ENCODE measurements around the gene PRAMEF20.

Gene PRAMEF20

GRCh38 chr1:13456904-13457532 is 46.8 kb downstream of the PRAMEF20 start:
- no peak overlapping the region for H4K8ac ChIP-seq (ENCODE audit: low read length)
- H3K27ac ChIP-seq (ENCODE audit: low read length, poor library complexity, severe bottlenecking) = no peak overlapping the region
- H2BK15ac ChIP-seq (ENCODE audit: low read depth, poor library complexity, severe bottlenecking) = no peak overlapping the region
- H3K4ac ChIP-seq (ENCODE audit: low read depth in 1 of 2, low read length in 2 of 2) = no peak overlapping the region
- DNase-seq = no peak
- H3K27me3 ChIP-seq (ENCODE audit: control insufficient read depth in 1 of 2, insufficient read depth in 1 of 2, low read length in 2 of 2) = peaks cover 0 to 14% of the 10 kb centered on the region in 2 experiments
- WGBS = 72% methylated on average over 15 of the region's 15 CpGs
- no peak overlapping the region for H2AK5ac ChIP-seq (ENCODE audit: low read length, severe bottlenecking)
- H3K9me3 ChIP-seq (ENCODE audit: control insufficient read depth, low read length) = no peaks in the 10 kb centered on the region
- no peak overlapping the region for H2BK5ac ChIP-seq (ENCODE audit: low read depth, low read length, poor library complexity, severe bottlenecking)
- H3K18ac ChIP-seq (ENCODE audit: low read depth in 1 of 2, low read length in 2 of 2) = no peak overlapping the region
- H3K4me2 ChIP-seq (ENCODE audit: low read length, poor library complexity, severe bottlenecking) = no peak overlapping the region
- H3K36me3 ChIP-seq (ENCODE audit: control insufficient read depth in 1 of 2, insufficient read depth in 2 of 2, low read depth in 1 of 2, low read length in 2 of 2) = no peaks in the 10 kb centered on the region
- no peak overlapping the region for H3K4me3 ChIP-seq (ENCODE audit: insufficient read depth in 1 of 2, low read depth in 1 of 2, low read length in 2 of 2)
- no peak overlapping the region for H4K91ac ChIP-seq (ENCODE audit: low read length)
- no peaks in the 10 kb centered on the region for H3K79me1 ChIP-seq (replicated peaks; ENCODE audit: low read length, poor library complexity, severe bottlenecking)
- H3K4me1 ChIP-seq (ENCODE audit: control insufficient read depth, insufficient read depth, low read depth, low read length) = no peaks in the 10 kb centered on the region
- no peak overlapping the region for H3K23ac ChIP-seq (ENCODE audit: low read length in 2 of 2)
- no peak overlapping the region for H3K14ac ChIP-seq (ENCODE audit: low read length in 2 of 2)
- H2AFZ ChIP-seq (ENCODE audit: low read depth, low read length) = no peak overlapping the region
- H2BK12ac ChIP-seq (ENCODE audit: low read length in 2 of 2) = no peak overlapping the region
- no peak overlapping the region for H2BK120ac ChIP-seq (ENCODE audit: low read depth, low read length)
- no peak overlapping the region for H3K9ac ChIP-seq (ENCODE audit: low read length)

GRCh38 chr1:13461977-13462376 is 51.7 kb downstream of the PRAMEF20 start:
- no peak overlapping the region for H2BK12ac ChIP-seq (ENCODE audit: low read length in 2 of 2)
- no peak overlapping the region for H3K4me2 ChIP-seq (ENCODE audit: low read length, poor library complexity, severe bottlenecking)
- no peak overlapping the region for H3K4ac ChIP-seq (ENCODE audit: low read depth in 1 of 2, low read length in 2 of 2)
- no peaks in the 10 kb centered on the region for H3K36me3 ChIP-seq (ENCODE audit: control insufficient read depth in 1 of 2, insufficient read depth in 2 of 2, low read depth in 1 of 2, low read length in 2 of 2)
- no peak overlapping the region for H3K18ac ChIP-seq (ENCODE audit: low read depth in 1 of 2, low read length in 2 of 2)
- no peak overlapping the region for H3K9ac ChIP-seq (ENCODE audit: low read length)
- no peak overlapping the region for H2BK5ac ChIP-seq (ENCODE audit: low read depth, low read length, poor library complexity, severe bottlenecking)
- no peaks in the 10 kb centered on the region for H3K9me3 ChIP-seq (ENCODE audit: control insufficient read depth, low read length)
- no peak overlapping the region for H2AFZ ChIP-seq (ENCODE audit: low read depth, low read length)
- no peaks in the 10 kb centered on the region for H3K79me1 ChIP-seq (replicated peaks; ENCODE audit: low read length, poor library complexity, severe bottlenecking)
- H4K91ac ChIP-seq (ENCODE audit: low read length) = no peak overlapping the region
- H3K23ac ChIP-seq (ENCODE audit: low read length in 2 of 2) = no peak overlapping the region
- no peak overlapping the region for H3K4me3 ChIP-seq (ENCODE audit: insufficient read depth in 1 of 2, low read depth in 1 of 2, low read length in 2 of 2)
- H3K27ac ChIP-seq (ENCODE audit: low read length, poor library complexity, severe bottlenecking) = no peak overlapping the region
- DNase-seq = no peak
- H2BK15ac ChIP-seq (ENCODE audit: low read depth, poor library complexity, severe bottlenecking) = no peak overlapping the region
- no peaks in the 10 kb centered on the region for H3K4me1 ChIP-seq (ENCODE audit: control insufficient read depth, insufficient read depth, low read depth, low read length)
- no peak overlapping the region for H4K8ac ChIP-seq (ENCODE audit: low read length)
- whole genome bisulfite sequencing = 67% methylated on average over 2 of the region's 2 CpGs
- H2BK120ac ChIP-seq (ENCODE audit: low read depth, low read length) = no peak overlapping the region
- peaks cover 0 to 29% of the 10 kb centered on the region in 2 experiments for H3K27me3 ChIP-seq (ENCODE audit: control insufficient read depth in 1 of 2, insufficient read depth in 1 of 2, low read length in 2 of 2)
- no peak overlapping the region for H2AK5ac ChIP-seq (ENCODE audit: low read length, severe bottlenecking)
- no peak overlapping the region for H3K14ac ChIP-seq (ENCODE audit: low read length in 2 of 2)

GRCh38 chr1:13462682-13463081 is 52.4 kb downstream of the PRAMEF20 start:
- H2BK5ac ChIP-seq (ENCODE audit: low read depth, low read length, poor library complexity, severe bottlenecking) = no peak overlapping the region
- H3K4me3 ChIP-seq (ENCODE audit: insufficient read depth in 1 of 2, low read depth in 1 of 2, low read length in 2 of 2) = no peak overlapping the region
- no peak overlapping the region for H3K18ac ChIP-seq (ENCODE audit: low read depth in 1 of 2, low read length in 2 of 2)
- H3K14ac ChIP-seq (ENCODE audit: low read length in 2 of 2) = no peak overlapping the region
- H3K4me2 ChIP-seq (ENCODE audit: low read length, poor library complexity, severe bottlenecking) = no peak overlapping the region
- H3K27me3 ChIP-seq (ENCODE audit: control insufficient read depth in 1 of 2, insufficient read depth in 1 of 2, low read length in 2 of 2) = peaks cover 0 to 35% of the 10 kb centered on the region in 2 experiments
- no peaks in the 10 kb centered on the region for H3K4me1 ChIP-seq (ENCODE audit: control insufficient read depth, insufficient read depth, low read depth, low read length)
- no peak overlapping the region for H2AFZ ChIP-seq (ENCODE audit: low read depth, low read length)
- no peak overlapping the region for H2BK12ac ChIP-seq (ENCODE audit: low read length in 2 of 2)
- WGBS = 69% methylated on average over 7 of the region's 7 CpGs
- no peaks in the 10 kb centered on the region for H3K79me1 ChIP-seq (replicated peaks; ENCODE audit: low read length, poor library complexity, severe bottlenecking)
- no peaks in the 10 kb centered on the region for H3K36me3 ChIP-seq (ENCODE audit: control insufficient read depth in 1 of 2, insufficient read depth in 2 of 2, low read depth in 1 of 2, low read length in 2 of 2)
- no peak overlapping the region for H3K23ac ChIP-seq (ENCODE audit: low read length in 2 of 2)
- no peak overlapping the region for H4K91ac ChIP-seq (ENCODE audit: low read length)
- H3K9me3 ChIP-seq (ENCODE audit: control insufficient read depth, low read length) = no peaks in the 10 kb centered on the region
- H3K4ac ChIP-seq (ENCODE audit: low read depth in 1 of 2, low read length in 2 of 2) = no peak overlapping the region
- no peak overlapping the region for H3K27ac ChIP-seq (ENCODE audit: low read length, poor library complexity, severe bottlenecking)
- no peak overlapping the region for H2BK120ac ChIP-seq (ENCODE audit: low read depth, low read length)
- no peak overlapping the region for H2AK5ac ChIP-seq (ENCODE audit: low read length, severe bottlenecking)
- H2BK15ac ChIP-seq (ENCODE audit: low read depth, poor library complexity, severe bottlenecking) = no peak overlapping the region
- no peak overlapping the region for H3K9ac ChIP-seq (ENCODE audit: low read length)
- no peak for DNase-seq
- H4K8ac ChIP-seq (ENCODE audit: low read length) = no peak overlapping the region

GRCh38 chr1:13465515-13465914 is 55.3 kb downstream of the PRAMEF20 start:
- no peak overlapping the region for H4K8ac ChIP-seq (ENCODE audit: low read length)
- H2BK120ac ChIP-seq (ENCODE audit: low read depth, low read length) = no peak overlapping the region
- no peak overlapping the region for H3K14ac ChIP-seq (ENCODE audit: low read length in 2 of 2)
- no peak overlapping the region for H2AFZ ChIP-seq (ENCODE audit: low read depth, low read length)
- H2AK5ac ChIP-seq (ENCODE audit: low read length, severe bottlenecking) = no peak overlapping the region
- no peak overlapping the region for H2BK15ac ChIP-seq (ENCODE audit: low read depth, poor library complexity, severe bottlenecking)
- H3K9me3 ChIP-seq (ENCODE audit: control insufficient read depth, low read length) = no peaks in the 10 kb centered on the region
- no peak overlapping the region for H3K4ac ChIP-seq (ENCODE audit: low read depth in 1 of 2, low read length in 2 of 2)
- H3K9ac ChIP-seq (ENCODE audit: low read length) = no peak overlapping the region
- no peak overlapping the region for H3K4me3 ChIP-seq (ENCODE audit: insufficient read depth in 1 of 2, low read depth in 1 of 2, low read length in 2 of 2)
- no peak overlapping the region for H3K4me2 ChIP-seq (ENCODE audit: low read length, poor library complexity, severe bottlenecking)
- no peak overlapping the region for H2BK12ac ChIP-seq (ENCODE audit: low read length in 2 of 2)
- H3K4me1 ChIP-seq (ENCODE audit: control insufficient read depth, insufficient read depth, low read depth, low read length) = no peaks in the 10 kb centered on the region
- H3K27ac ChIP-seq (ENCODE audit: low read length, poor library complexity, severe bottlenecking) = no peak overlapping the region
- no peaks in the 10 kb centered on the region for H3K36me3 ChIP-seq (ENCODE audit: control insufficient read depth in 1 of 2, insufficient read depth in 2 of 2, low read depth in 1 of 2, low read length in 2 of 2)
- H4K91ac ChIP-seq (ENCODE audit: low read length) = no peak overlapping the region
- H3K23ac ChIP-seq (ENCODE audit: low read length in 2 of 2) = no peak overlapping the region
- no peaks in the 10 kb centered on the region for H3K79me1 ChIP-seq (replicated peaks; ENCODE audit: low read length, poor library complexity, severe bottlenecking)
- no peak for DNase-seq
- 29% methylated on average over 1 of the region's 1 CpG for WGBS
- no peak overlapping the region for H2BK5ac ChIP-seq (ENCODE audit: low read depth, low read length, poor library complexity, severe bottlenecking)
- peaks cover 0 to 35% of the 10 kb centered on the region in 2 experiments for H3K27me3 ChIP-seq (ENCODE audit: control insufficient read depth in 1 of 2, insufficient read depth in 1 of 2, low read length in 2 of 2)
- no peak overlapping the region for H3K18ac ChIP-seq (ENCODE audit: low read depth in 1 of 2, low read length in 2 of 2)
